Kidney (tissue), 14 donors: ENCODE data around the gene CAMTA1. TPM values are rescaled to one million over a fixed set of nuclear protein-coding genes. Genes with fewer than 3 reads are reported as not detected.

Experiments
- DNase-seq, 5 donors: peaks; one replicate each; pipeline ENCODE4 v3.0.0-alpha.2; 2013 to 2020
- FAIRE-seq: peaks from 2 replicates; lab custom pipeline; 2012; peaks lifted over from hg19 to GRCh38; lab: Jason Lieb, UNC
- H3K27ac ChIP-seq, 2 donors: one replicate each; pipeline ENCODE4 v1.7.0; 2013; ENCODE audit warnings: low read depth in 2 of 2, low read length in 2 of 2, inconsistent platforms in 1 of 2
- H3K27me3 ChIP-seq: one replicate; pipeline ENCODE4 v1.7.1; 2013; ENCODE audit warnings: low read length, inconsistent platforms; ENCODE audit not compliant: control insufficient read depth, insufficient read depth
- H3K36me3 ChIP-seq, 3 donors: one replicate each; pipeline versions ENCODE4 v1.7.0 to v1.7.1; 2013; ENCODE audit warnings: low read length in 3 of 3, control low read depth in 1 of 3, inconsistent platforms in 1 of 3; ENCODE audit not compliant: insufficient read depth in 3 of 3, control insufficient read depth in 2 of 3
- H3K4me1 ChIP-seq, 3 donors: one replicate each; pipeline versions ENCODE4 v1.7.0 to v1.7.1; 2013; ENCODE audit warnings: low read length in 3 of 3, inconsistent platforms in 1 of 3, low read depth in 1 of 3; ENCODE audit not compliant: control insufficient read depth in 2 of 3, insufficient read depth in 2 of 3
- H3K4me3 ChIP-seq, 3 donors: one replicate each; pipeline versions ENCODE4 v1.7.0 to v1.8.1; 2013; ENCODE audit warnings: low read length in 3 of 3, control low read depth in 1 of 3, inconsistent platforms in 1 of 3
- H3K9ac ChIP-seq, 3 donors: one replicate each; pipeline versions ENCODE4 v1.7.0 to v1.7.1; 2013; ENCODE audit warnings: low read length in 3 of 3, control low read depth in 1 of 3, inconsistent platforms in 1 of 3
- H3K9me3 ChIP-seq, 3 donors: one replicate each; pipeline versions ENCODE4 v1.7.0 to v1.7.1; 2013; ENCODE audit warnings: low read length in 3 of 3, control low read depth in 1 of 3, inconsistent platforms in 1 of 3; ENCODE audit not compliant: control insufficient read depth in 2 of 3, insufficient read depth in 1 of 3
- intact Hi-C: fragments of 100-400 bp; cut with DNase I; formaldehyde crosslinking; loops from one replicate; pipeline ENCODE4 v1.11.1; 2022
- polyA plus RNA-seq: library from polyadenylated mRNA; stranded (reverse); fragments of 350-450 nt; fragmentation: Illumina TruSeq; extraction: RNeasy Lipid Tissue Mini Kit (QIAGEN cat#74804); gene quantifications from one replicate; pipeline ENCODE4 v1.2.3, GENCODE V29; 2014; ENCODE audit warnings: low read depth, low replicate concordance; ENCODE audit not compliant: insufficient read depth
- total RNA-seq: library from RNA; stranded (reverse); fragmentation: NEBNext Ultra II Directional; extraction: Animal tissue kit (Norgen Biotek cat#: 25700); gene quantifications from one replicate; pipeline ENCODE4 v1.2.1, GENCODE V29; 2021
- TF ChIP-seq, protein P1 (sequence below): IDR thresholded peaks from 3 replicates; pipeline ENCODE4 v1.5.1; 2012; ENCODE audit warnings: mild to moderate bottlenecking, moderate library complexity, borderline replicate concordance; ENCODE audit not compliant: insufficient read depth; ENCODE audit errors: extremely low read depth
- donor health status: control.
- donor health status: control.
- donor health status: control.
- donor health status: control.
- donor health status: control.
- donor health status: DM: yes; HTN: yes; CAD: no.
- donor health status: Normal renal cell carcinoma (clear cell type).

CAMTA1 gene
- total and polyA plus RNA-seq, 2 donors from 2014 or later: 79.0 to 170 TPM

DNA sequence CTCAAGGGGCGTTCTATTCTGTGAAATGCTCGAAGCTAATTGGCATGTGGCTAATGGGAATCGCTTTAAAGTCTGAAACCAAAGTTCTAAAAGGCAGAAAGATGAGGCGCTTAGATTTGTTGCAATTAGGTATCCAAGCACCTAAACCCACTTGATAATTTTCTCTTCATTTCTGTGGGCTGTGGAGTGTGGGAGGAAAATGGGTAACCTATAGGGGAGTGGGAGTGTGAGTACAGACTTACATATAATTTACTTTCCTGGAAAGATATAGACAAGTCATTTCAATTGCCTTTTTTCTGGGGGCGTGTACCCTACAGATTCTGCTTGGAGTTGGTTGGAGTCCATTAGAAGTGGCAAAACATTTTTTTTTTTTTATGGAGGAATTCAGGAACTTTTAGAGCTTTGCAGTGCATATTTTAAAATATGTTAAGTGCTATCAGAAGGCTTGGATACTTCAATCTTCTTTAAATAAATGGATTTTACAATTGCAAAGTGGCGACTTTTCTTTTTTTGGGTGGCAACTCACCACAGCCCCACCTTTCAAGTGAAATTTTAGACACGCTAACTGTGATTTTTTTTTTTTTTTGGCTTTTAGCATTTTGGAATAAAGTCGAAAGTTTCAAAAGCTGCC, 254.5 kb downstream of the CAMTA1 start:
- Histone ChIP-seq H3K4me3 (no peak overlapping the region), H3K9ac (no peak overlapping the region), H3K27ac (no peak overlapping the region), H3K9me3 (no peaks in the 10 kb centered on the region), H3K4me1 (no peaks in the 10 kb centered on the region), H3K27me3 (no peaks in the 10 kb centered on the region), H3K36me3 (no peaks in the 10 kb centered on the region)
- intact Hi-C loops: no loop called here
- TF ChIP-seq, protein P1, sequence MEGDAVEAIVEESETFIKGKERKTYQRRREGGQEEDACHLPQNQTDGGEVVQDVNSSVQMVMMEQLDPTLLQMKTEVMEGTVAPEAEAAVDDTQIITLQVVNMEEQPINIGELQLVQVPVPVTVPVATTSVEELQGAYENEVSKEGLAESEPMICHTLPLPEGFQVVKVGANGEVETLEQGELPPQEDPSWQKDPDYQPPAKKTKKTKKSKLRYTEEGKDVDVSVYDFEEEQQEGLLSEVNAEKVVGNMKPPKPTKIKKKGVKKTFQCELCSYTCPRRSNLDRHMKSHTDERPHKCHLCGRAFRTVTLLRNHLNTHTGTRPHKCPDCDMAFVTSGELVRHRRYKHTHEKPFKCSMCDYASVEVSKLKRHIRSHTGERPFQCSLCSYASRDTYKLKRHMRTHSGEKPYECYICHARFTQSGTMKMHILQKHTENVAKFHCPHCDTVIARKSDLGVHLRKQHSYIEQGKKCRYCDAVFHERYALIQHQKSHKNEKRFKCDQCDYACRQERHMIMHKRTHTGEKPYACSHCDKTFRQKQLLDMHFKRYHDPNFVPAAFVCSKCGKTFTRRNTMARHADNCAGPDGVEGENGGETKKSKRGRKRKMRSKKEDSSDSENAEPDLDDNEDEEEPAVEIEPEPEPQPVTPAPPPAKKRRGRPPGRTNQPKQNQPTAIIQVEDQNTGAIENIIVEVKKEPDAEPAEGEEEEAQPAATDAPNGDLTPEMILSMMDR: no peak
- DNase-seq (no peak), FAIRE-seq (no peak)

DNA sequence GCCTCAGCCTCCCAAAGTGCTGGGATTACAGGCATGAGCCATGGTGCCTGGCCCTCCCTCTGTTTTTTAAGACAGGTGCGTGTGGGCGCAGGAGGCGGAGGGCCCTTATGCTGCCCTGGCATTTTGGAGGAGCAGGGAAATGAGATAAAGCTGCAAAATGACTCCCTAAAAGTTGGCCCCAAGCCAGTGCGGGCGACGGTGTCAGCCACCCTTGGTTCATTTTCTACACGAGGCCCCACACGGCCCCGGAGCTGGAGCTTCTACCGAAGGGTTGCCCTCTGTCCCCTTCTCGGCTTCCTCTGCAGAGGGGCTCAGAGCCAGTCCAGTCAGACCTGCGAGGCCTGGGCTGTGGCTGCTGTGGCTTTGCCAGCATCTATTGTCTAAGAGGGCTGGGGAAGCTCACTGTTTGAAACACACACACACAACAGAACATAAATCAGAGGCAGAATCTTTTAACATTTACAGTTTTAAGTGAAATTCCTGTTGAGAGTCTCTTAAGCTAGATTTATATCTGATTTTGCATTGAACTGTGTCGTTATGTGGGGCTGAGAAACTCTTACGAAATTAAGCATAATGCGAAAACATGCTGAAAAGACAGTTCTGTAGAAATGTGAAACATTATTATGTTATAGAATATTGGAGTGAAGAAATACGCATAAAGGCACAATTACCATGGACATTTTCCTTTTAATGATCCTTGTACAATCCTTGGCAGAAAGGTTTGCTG, 255.9 kb downstream of the CAMTA1 start:
- DNase-seq (no peak), FAIRE-seq (no peak)
- Histone ChIP-seq H3K9me3 (no peaks in the 10 kb centered on the region), H3K4me3 (no peak overlapping the region), H3K27ac (no peak overlapping the region), H3K27me3 (no peaks in the 10 kb centered on the region), H3K9ac (no peak overlapping the region), H3K4me1 (no peaks in the 10 kb centered on the region), H3K36me3 (no peaks in the 10 kb centered on the region)
- TF ChIP-seq, protein P1: no peak
- intact Hi-C loops: no loop called here

DNA sequence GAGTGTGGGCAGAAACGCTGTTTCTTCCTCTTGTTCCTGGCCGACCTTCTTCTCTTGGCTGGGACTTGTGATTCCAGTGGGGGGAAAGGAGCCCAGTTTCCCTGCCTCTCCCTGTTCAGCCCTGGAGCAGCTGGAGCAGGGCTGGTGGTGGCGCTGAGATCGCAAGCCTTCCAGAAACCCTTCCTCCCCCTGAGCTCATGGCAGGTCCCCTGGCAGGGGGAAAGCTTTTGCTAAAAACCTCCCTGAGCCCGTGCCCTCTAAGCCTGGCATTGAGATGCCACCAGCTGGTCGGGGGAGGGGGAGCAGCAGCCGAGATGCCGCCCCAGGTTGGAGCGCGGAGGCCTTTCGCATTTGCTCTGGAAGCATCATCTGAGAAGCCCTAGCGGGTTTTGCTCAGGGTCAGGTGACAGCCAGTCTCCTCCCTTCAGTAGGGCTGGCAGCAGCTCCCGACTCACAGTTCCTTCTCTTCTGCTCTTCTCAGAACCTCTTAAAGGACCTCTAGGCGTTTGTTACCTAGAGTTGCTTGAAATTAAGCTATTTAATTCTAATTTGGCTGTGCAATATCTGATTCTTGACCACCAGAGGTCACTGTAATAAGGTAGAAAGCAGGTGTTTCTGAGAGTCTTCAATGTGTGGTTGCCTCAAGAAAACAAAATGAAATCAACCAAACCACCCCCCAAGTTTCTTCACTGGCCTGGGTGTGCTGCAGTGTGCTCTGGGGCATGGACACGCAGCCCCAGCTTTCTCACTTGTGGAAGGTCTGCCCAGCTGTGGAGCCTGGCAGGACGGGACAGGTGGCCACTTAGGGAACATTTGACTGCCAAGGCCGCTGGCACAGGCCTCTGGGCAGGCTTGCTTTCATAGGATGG, 257.3 kb downstream of the CAMTA1 start:
- H3K4me3 ChIP-seq: no peak overlapping the region
- DNase-seq: peak in 4 of 5 donors; percentile 27 to 66 (median 52)
- H3K9me3 ChIP-seq: no peaks in the 10 kb centered on the region
- TF ChIP-seq, protein P1: peak; percentile 53
- no peak for FAIRE-seq
- no peaks in the 10 kb centered on the region for H3K4me1 ChIP-seq
- H3K27ac ChIP-seq: no peak overlapping the region
- intact Hi-C loops: no loop called here
- H3K27me3 ChIP-seq: no peaks in the 10 kb centered on the region
- H3K9ac ChIP-seq: no peak overlapping the region
- no peaks in the 10 kb centered on the region for H3K36me3 ChIP-seq
